Neural progenitor cell (in vitro differentiated cells): ENCODE data around the gene CAPZB.

Source experiments
- EZH2 ChIP-seq: fragments of 200-600 bp; sonication (generic); IDR thresholded peaks from 2 replicates; pipeline ENCODE4 v1.6.1; 2017; ENCODE audit warnings: antibody characterized with exemption, mild to moderate bottlenecking, moderate library complexity
- EZH2phosphoT487 ChIP-seq: fragments of 200-600 bp; sonication (generic); IDR thresholded peaks from 2 replicates; pipeline ENCODE4 v1.6.1; 2017; ENCODE audit warnings: antibody characterized with exemption
- TF ChIP-seq, protein P1 (sequence below): fragments of 200-600 bp; sonication (generic); IDR thresholded peaks from 2 replicates; pipeline ENCODE4 v1.5.1; 2017; ENCODE audit warnings: antibody characterized with exemption, mild to moderate bottlenecking

DNA sequence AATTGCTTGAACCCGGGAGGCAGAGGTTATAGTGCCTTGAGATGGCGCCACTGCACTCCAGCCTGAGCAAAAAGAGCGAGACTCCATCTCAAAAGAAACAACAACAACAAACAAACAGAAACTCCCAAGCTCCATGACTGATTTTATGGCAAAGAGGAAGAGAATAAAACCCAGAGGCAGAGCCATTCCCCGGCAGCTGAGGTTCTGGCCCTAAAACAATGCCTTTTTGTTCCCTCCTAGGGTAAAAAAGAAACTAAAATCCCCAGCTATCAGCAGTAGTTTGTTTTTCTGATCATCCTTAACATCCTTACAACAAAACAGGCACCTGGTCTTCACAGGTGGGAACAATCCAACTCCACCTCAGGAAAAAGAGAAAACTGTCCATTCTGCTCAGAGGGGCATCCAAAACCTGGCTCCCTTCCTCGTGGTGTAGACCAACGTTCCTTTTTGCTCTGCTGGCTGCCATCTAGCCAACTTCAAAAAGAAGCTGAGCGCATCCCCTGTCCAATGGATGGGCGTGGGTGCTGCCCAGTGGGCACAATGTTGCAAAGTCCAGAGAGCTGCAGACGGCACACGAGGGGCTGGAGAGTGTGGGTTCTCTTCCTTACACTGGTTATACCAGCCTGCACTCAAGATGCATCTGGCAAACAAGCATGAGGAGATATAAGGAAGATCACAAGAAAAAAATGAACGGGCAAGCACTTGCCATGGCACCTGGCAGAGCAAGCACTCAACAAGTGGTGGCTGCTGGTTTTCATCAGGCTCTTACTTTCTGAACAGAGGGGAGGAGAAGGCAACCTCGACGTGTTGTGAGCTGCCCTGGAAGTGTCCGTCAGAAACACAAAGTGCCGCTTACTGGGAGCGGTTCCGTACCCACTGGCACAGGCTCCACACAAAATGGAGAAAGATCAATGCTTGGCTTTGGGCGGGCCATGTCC, 118.5 kb downstream of the CAPZB start:
- TF ChIP-seq, protein P1, sequence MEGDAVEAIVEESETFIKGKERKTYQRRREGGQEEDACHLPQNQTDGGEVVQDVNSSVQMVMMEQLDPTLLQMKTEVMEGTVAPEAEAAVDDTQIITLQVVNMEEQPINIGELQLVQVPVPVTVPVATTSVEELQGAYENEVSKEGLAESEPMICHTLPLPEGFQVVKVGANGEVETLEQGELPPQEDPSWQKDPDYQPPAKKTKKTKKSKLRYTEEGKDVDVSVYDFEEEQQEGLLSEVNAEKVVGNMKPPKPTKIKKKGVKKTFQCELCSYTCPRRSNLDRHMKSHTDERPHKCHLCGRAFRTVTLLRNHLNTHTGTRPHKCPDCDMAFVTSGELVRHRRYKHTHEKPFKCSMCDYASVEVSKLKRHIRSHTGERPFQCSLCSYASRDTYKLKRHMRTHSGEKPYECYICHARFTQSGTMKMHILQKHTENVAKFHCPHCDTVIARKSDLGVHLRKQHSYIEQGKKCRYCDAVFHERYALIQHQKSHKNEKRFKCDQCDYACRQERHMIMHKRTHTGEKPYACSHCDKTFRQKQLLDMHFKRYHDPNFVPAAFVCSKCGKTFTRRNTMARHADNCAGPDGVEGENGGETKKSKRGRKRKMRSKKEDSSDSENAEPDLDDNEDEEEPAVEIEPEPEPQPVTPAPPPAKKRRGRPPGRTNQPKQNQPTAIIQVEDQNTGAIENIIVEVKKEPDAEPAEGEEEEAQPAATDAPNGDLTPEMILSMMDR = no peak
- TF ChIP-seq EZH2 (no peak), EZH2phosphoT487 (no peak)
